Measurements from ENCODE around the gene SORCS1.
"Not testable (repeated sequence)": the region's sequence is repeated elsewhere in the genome, so short reads cannot be mapped to it uniquely, and the experiment has no call there.

SORCS1 gene

GRCh38 chr10:107051769-107052168 is 112.7 kb downstream of the SORCS1 start:
- DNase-seq (ENCODE audit: low read depth in 2 of 2), result no peak

GRCh38 chr10:107043461-107043860 is 121.0 kb downstream of the SORCS1 start:
- no peak for DNase-seq (ENCODE audit: low read depth in 2 of 2)

GRCh38 chr10:107037192-107038122 is 127.0 kb downstream of the SORCS1 start:
- no peak for DNase-seq (ENCODE audit: low read depth in 2 of 2)

GRCh38 chr10:107033799-107034422 is 130.6 kb downstream of the SORCS1 start:
- no peak for DNase-seq (ENCODE audit: low read depth in 2 of 2)

- no peak for DNase-seq (ENCODE audit: low read depth in 2 of 2)
Observed at GRCh38 chr10:107032700-107033401, 131.7 kb downstream of the SORCS1 start.

GRCh38 chr10:107031931-107032699 is 132.4 kb downstream of the SORCS1 start:
- no peak for DNase-seq (ENCODE audit: low read depth in 2 of 2)

- DNase-seq (ENCODE audit: low read depth in 2 of 2), result no peak
Observed at GRCh38 chr10:107028236-107028635, 136.3 kb downstream of the SORCS1 start.

GRCh38 chr10:107025676-107026075 is 138.8 kb downstream of the SORCS1 start:
- DNase-seq (ENCODE audit: low read depth in 2 of 2), result no peak

GRCh38 chr10:107024033-107024432 is 140.5 kb downstream of the SORCS1 start:
- DNase-seq (ENCODE audit: low read depth in 2 of 2), result not testable (repeated sequence)

GRCh38 chr10:107022600-107023354 is 141.7 kb downstream of the SORCS1 start:
- no peak for DNase-seq (ENCODE audit: low read depth in 2 of 2)

- no peak for DNase-seq (ENCODE audit: low read depth in 2 of 2)
Observed at GRCh38 chr10:107019154-107019553, 145.4 kb downstream of the SORCS1 start.

GRCh38 chr10:107013258-107014006 is 151.1 kb downstream of the SORCS1 start:
- no peak for DNase-seq (ENCODE audit: low read depth in 2 of 2)

- no peak for DNase-seq (ENCODE audit: low read depth in 2 of 2)
Observed at GRCh38 chr10:107011992-107012391, 152.5 kb downstream of the SORCS1 start.

GRCh38 chr10:107011105-107011504 is 153.4 kb downstream of the SORCS1 start:
- DNase-seq (ENCODE audit: low read depth in 2 of 2), result no peak

- DNase-seq (ENCODE audit: low read depth in 2 of 2), result no peak
Observed at GRCh38 chr10:107010531-107010930, 154.0 kb downstream of the SORCS1 start.

- DNase-seq (ENCODE audit: low read depth in 2 of 2), result no peak
Observed at GRCh38 chr10:107004362-107004761, 160.1 kb downstream of the SORCS1 start.

GRCh38 chr10:107002068-107002467 is 162.4 kb downstream of the SORCS1 start:
- no peak for DNase-seq (ENCODE audit: low read depth in 2 of 2)

GRCh38 chr10:106999118-106999707 is 165.3 kb downstream of the SORCS1 start:
- DNase-seq (ENCODE audit: low read depth in 2 of 2), result no peak

GRCh38 chr10:106997721-106998120 is 166.8 kb downstream of the SORCS1 start:
- DNase-seq (ENCODE audit: low read depth in 2 of 2), result no peak

- DNase-seq (ENCODE audit: low read depth in 2 of 2), result no peak
Observed at GRCh38 chr10:106996510-106996909, 168.0 kb downstream of the SORCS1 start.

All from stimulated activated CD4-positive, alpha-beta T cell treated with anti-CD3 and anti-CD28 coated beads, Interleukin-4, amount 100 ng/mL, for 48 hours (primary cell).